ENCODE results near the gene RMP24.
"Not testable (repeated sequence)": the region's sequence is repeated elsewhere in the genome, so short reads cannot be mapped to it uniquely, and the experiment has no call there.

Gene RMP24

GRCh38 chr18:35969676-35970075, 2.8 kb upstream of the RMP24 start:
- DNase-seq: no peak

GRCh38 chr18:35971661-35972196, 750 bp upstream of the RMP24 start:
- no peak for DNase-seq

- no peak for DNase-seq
Measured at GRCh38 chr18:35973650-35974049, 1.2 kb downstream of the RMP24 start.

- DNase-seq: peak; percentile 54
Measured at GRCh38 chr18:35974181-35974580, 1.7 kb downstream of the RMP24 start.

GRCh38 chr18:35979112-35979511, 6.6 kb downstream of the RMP24 start:
- no peak for DNase-seq

DNA sequence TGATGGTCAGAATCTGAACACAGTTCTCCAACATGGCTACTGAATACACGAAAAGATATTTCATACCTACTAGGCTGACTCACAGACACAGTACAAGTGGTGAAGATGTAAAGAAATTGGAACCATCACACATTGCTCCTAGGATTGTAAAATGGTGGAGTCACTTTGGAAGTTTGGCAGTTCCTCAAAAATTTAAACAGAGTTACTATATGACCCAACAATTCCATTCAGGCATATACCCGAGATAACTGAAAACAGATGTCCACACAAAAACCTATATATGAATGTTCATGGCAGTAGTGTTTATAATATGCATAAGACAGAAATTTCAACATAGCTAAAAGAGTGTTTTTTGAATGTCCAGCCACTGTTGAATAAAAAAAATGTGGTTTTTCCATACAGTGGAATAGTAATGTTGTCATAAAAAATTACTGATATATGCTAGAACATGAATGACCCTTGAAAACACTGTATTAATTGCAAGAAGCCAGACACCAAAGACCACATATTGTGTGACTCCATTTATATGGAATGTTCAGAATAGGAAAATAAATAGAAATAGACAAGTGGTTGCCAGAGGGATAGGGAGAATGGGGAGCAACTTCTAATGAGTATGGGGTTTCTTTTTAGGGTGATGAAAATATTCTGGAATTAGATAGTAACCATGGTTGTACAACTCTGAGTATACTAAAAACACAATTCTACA, 10.1 kb downstream of the RMP24 start:
- no peak for DNase-seq

GRCh38 chr18:35983147-35983546, 10.7 kb downstream of the RMP24 start:
- DNase-seq: no peak

DNA sequence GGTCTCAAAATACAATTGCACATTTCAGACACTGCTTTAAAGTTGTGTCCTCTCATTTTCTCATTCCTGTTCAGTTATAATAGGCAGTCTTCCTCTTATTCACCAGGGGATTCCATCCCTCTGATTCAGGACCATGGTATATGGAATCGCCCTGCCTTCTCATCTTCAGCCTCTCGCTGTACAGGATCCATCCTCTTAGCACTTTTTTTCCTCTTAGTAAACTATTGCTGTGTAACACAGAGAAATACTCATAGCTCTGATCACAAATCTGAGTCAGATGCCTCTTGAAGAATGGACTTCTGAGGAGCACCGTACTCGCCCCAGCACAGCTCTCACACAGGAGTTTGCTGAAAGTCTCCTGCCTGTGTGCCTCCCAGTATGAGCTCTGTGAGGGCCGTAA, 11.3 kb downstream of the RMP24 start:
- DNase-seq: no peak

DNA sequence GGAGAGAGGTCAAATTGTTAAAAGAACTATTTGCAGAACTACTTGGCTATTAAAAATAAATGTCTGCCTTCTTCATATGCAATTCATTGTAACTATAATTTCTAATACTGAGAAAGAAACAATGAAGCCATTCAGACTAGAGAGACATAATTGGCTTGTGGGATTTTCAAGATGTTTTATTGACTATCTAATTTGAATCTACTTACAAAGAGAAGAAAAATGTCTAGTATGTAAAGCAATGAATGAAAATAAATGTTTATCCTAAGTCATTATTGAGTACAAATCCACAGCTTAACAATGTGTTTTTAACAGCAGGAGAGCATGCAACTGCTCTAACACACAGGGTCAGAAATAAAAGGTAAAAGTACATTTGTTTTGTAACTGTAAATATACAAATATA, 19.2 kb downstream of the RMP24 start:
- no peak for DNase-seq

DNA sequence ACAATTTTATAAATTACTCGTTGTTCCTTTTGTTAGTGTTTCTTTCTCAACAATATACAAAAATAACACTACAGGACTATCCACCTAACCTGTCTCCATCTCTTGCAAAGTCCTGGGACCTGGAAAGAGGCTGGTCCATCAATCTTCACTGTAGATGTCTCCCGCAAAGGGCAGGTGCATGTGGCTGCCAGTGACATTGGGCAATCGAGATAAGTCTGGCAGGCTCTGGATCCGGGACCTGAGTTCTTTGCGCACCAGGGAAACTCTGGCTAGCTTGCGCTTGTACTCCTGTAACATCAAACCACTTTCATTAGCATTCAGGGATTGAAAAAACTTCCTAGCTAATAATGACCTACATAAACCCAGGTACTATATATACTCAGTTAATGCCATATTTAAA, 20.5 kb downstream of the RMP24 start:
- DNase-seq: no peak

- DNase-seq: no peak
Measured at GRCh38 chr18:35998967-35999366, 26.5 kb downstream of the RMP24 start.

DNA sequence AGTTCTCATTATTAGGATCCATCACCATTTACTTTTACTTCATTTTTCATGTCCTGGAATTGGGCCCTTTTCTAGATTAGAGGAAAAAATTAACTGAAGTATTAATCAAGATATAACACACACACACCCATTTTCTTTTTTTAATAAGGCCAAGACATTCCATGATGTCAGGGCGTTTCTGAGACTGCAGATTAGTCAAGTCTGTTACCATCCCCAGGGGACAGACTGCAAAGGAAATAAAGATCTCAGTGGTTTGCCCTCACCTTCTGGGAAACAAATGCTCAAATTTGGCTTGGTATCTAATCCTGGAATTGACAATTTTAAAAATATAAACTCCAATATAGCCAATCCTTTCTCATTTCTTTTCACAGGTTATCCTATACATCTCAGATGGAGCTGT, 27.4 kb downstream of the RMP24 start:
- no peak for DNase-seq

GRCh38 chr18:36006997-36007396, 34.5 kb downstream of the RMP24 start:
- DNase-seq: no peak

- DNase-seq: no peak
Measured at GRCh38 chr18:36009214-36009613, 36.7 kb downstream of the RMP24 start.

DNA sequence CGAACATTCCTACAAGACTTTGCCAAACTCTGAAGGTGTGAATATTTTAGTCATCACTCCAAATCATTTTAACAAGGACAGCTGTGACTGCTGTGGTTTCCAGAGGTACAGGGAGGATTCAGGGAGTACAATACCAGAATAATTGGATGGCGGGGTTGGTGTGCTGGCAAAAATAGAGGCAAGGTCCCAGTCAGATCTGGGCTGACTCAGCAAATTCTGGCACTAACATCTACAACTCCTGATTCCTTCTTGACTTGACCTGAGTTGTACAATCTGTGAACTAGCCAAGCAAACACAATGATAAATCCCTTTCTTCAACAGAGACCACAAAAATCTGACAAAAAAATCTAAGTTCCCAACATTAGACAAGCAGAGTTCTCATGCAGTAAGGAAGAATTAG, 40.4 kb downstream of the RMP24 start:
- DNase-seq: no peak

GRCh38 chr18:36015629-36016028, 43.1 kb downstream of the RMP24 start:
- no peak for DNase-seq

- DNase-seq: no peak
Measured at GRCh38 chr18:36017232-36017631, 44.8 kb downstream of the RMP24 start.

- DNase-seq: no peak
Measured at GRCh38 chr18:36020174-36020711, 47.8 kb downstream of the RMP24 start.

DNA sequence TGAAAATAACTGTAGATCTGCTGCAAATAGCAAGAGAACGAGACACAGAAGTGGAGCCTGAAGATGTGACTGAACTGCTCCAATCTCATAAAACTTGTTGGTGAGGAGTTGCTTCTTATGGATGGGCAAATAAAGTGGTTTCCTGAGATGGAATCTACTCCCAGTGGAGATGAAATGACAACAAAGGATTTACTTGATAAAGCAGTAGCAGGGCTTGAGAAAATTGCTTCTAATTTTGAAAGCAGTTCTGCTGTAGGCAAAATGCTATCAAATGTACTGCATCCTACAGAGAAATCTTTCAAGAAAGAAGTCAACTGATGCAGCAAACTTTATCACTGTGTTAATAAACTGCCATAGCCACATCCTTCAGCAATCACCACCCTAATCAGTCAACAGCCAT, 50.9 kb downstream of the RMP24 start:
- no peak for DNase-seq

DNA sequence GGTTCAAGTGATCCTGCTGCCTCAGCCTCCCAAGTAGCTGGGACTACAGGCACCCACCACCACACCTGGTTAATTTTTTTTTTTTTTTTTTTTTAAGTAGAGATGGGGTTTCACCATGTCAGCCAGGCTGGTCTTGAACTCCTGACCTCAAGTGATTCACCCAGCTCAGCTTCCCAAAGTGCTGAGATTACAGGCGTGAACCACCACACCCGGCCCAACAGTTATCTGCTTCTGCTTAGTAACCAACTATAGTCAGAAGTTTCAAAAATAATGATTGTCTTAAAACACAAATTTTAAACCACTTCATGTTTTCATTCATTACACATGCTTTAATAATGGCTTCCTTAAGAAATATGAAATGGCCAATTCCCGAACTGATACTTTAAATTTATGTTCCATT, 51.8 kb downstream of the RMP24 start:
- DNase-seq: not testable (repeated sequence)

- DNase-seq: no peak
Measured at GRCh38 chr18:36025025-36025424, 52.5 kb downstream of the RMP24 start.

DNA sequence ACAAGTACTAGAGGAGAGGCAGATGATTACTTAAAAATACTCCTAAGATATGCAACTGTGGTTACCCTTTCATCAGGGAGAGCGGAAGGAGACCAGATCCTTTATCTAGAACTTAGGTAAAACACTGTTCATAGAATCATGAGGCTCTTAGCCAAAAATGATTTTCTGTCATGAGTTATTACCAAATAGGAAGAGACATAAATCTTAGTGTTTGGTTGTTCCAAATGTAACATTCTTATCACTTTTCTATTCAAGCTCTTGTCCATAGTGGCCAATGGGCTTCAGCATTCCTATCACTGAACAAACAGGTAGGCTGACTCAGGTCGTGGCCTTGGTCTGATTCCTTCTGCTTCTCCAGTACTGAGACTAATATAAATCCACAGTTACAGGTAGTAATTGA, 56.4 kb downstream of the RMP24 start:
- DNase-seq: no peak

Data from NCI-H2107 (cell line).